ENCODE results near the gene RRP36.
"Not testable (repeated sequence)": the region's sequence is repeated elsewhere in the genome, so short reads cannot be mapped to it uniquely, and the experiment has no call there.

Gene RRP36

DNA sequence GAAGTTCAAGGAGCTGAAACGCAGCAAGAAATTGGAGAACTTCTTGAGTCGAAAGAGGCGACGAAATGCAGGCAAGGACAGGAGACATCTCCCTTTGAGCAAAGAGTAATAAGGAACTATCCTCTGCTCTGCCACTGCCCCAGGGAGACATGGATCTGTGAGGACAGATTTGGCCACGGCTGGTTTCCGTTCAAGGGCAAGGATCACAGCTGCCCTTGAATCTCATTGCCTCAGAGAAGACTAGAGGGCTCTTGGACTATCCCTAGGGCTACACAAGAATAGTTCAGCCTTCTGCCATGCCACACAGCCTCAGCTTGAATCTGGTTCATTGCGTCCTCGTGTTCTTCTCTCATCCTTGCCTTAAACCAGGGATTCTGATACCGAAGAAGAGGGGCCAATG, 7.7 kb downstream of the RRP36 start:
- H3K36me3 ChIP-seq (ENCODE audit: insufficient read depth, low read depth, low read length) = peaks cover 84% of the 10 kb centered on the region

DNA sequence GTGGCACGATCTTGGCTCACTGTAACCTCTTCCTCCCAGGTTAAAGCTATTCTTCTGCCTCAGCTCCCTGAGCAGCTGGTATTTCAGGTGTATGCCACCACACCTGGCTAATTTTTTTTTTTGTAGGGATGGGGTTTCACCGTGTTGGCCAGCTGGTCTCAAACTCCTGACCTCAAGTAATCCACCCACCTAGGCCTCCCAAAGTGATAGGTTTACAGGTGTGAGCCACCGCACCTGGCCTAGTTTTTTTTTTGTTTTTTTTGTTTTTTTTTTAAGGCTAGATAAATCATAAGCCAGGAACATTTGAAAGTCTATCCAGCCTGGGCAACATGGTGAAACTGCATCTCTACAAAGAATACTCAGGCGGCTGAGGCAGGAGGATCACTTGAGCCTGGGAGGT, 10.9 kb downstream of the RRP36 start:
- H3K4me3 ChIP-seq (ENCODE audit: low read length) = no peak overlapping the region
- H3K27ac ChIP-seq (ENCODE audit: low read length) = no peak overlapping the region
- no peaks in the 10 kb centered on the region for H3K27me3 ChIP-seq (ENCODE audit: insufficient read depth, low read length)
- no peaks in the 10 kb centered on the region for H3K4me1 ChIP-seq (ENCODE audit: insufficient read depth, low read length)
- peaks cover 75% of the 10 kb centered on the region for H3K36me3 ChIP-seq (ENCODE audit: insufficient read depth, low read depth, low read length)
- no peak overlapping the region for H3K9ac ChIP-seq (ENCODE audit: low read depth, low read length)
- H3K9me3 ChIP-seq (ENCODE audit: insufficient read depth, low read depth, low read length) = no peaks in the 10 kb centered on the region

More for the DNA sequence above, 7.7 kb downstream of the RRP36 start:
- no peaks in the 10 kb centered on the region for H3K4me1 ChIP-seq (ENCODE audit: insufficient read depth, low read length)
- H3K9me3 ChIP-seq (ENCODE audit: insufficient read depth, low read depth, low read length) = no peaks in the 10 kb centered on the region
- H3K4me3 ChIP-seq (ENCODE audit: low read length) = no peak overlapping the region
- H3K9ac ChIP-seq (ENCODE audit: low read depth, low read length) = no peak overlapping the region
- no peak overlapping the region for H3K27ac ChIP-seq (ENCODE audit: low read length)
- no peaks in the 10 kb centered on the region for H3K27me3 ChIP-seq (ENCODE audit: insufficient read depth, low read length)

DNA sequence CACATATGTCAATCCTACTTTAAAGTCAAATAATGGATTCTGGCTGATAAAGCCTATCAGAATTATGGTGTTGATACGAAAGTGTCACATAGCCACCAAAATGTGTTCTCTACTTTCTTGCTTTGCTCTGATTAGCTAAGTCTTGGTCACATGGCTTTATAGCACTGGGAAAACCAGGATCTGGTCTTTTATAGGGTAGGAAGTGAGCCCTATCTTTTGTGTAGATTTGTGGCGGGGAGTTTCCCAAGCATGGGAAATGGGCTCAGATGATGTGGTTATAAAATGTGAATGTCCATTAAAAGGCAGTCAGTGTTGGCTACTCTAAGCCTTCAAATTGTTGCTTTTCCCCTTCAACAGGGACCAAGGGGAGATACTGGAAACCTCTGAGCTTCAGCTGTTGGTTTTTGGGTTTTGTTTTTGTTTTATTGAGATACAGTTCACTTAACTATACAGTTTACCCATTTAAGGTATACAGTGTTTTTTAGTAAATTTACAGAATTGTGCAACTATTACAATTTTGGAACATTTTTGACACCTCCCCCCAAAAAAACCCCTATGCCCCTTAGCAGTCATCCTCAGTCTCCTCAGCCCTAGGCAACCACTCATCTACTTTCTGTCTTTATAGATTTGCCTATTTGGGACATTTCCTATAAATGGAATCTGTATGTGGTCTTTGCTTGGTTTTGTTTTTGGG, 12.2 kb downstream of the RRP36 start:
- no peaks in the 10 kb centered on the region for H3K4me1 ChIP-seq (ENCODE audit: insufficient read depth, low read length)
- H3K4me3 ChIP-seq (ENCODE audit: low read length) = no peak overlapping the region
- H3K9ac ChIP-seq (ENCODE audit: low read depth, low read length) = no peak overlapping the region
- H3K27ac ChIP-seq (ENCODE audit: low read length) = no peak overlapping the region
- peaks cover 75% of the 10 kb centered on the region for H3K36me3 ChIP-seq (ENCODE audit: insufficient read depth, low read depth, low read length)
- H3K27me3 ChIP-seq (ENCODE audit: insufficient read depth, low read length) = no peaks in the 10 kb centered on the region
- H3K9me3 ChIP-seq (ENCODE audit: insufficient read depth, low read depth, low read length) = no peaks in the 10 kb centered on the region

DNA sequence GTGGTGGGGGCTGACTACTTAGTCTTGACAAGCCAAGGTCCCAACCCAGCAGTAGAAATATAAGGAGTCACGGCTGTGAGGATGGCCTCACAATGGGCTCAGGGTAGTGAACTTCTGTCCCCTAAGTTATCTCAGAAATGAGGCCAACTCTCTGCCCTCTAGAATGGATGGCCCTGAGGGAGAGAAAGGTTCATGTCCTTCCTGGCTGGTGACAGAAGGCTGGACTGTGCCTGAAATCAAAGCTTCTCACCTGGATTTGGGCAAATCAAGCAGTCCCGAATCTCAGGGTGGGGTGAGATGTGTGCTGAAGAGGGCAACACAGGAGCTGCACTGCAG, 12.7 kb downstream of the RRP36 start:
- Histone ChIP-seq H3K4me3 (ENCODE audit: low read length) (no peak overlapping the region), H3K4me1 (ENCODE audit: insufficient read depth, low read length) (no peaks in the 10 kb centered on the region), H3K27ac (ENCODE audit: low read length) (no peak overlapping the region), H3K9me3 (ENCODE audit: insufficient read depth, low read depth, low read length) (no peaks in the 10 kb centered on the region), H3K27me3 (ENCODE audit: insufficient read depth, low read length) (no peaks in the 10 kb centered on the region), H3K36me3 (ENCODE audit: insufficient read depth, low read depth, low read length) (peaks cover 75% of the 10 kb centered on the region), H3K9ac (ENCODE audit: low read depth, low read length) (no peak overlapping the region)

DNA sequence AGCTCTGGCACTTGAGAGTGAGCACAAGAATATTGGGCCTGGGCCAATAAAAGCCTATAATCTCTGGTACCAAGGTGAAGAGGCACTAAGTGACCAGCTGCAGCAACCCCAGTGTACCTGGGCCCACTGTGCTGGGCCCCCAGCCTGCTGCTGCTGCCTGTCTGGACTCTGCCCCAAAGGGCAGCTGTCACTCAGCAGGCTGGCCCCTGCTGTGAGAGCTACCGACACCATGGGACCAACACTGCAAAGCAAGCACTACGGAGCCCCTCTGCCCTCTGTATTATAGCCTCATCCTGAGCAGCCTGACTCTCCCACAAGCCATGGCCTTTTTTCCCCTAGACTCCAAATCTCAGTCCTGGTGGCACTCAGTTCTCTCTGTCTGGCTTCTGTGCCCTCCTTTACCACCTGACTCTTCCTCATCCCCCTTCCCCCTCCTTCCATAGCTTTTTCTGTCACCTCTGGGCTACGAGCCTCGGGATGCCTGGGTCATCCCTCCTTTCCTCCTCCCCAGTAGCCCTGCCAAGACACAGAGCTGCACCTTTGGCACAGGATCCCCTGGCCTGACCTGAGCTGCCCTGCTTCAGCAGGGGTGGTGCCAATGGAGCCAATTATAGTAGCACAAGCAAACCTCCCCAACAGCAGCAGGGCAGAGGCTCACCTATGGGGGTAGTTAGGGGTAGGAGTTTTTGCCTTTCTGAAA, 14.2 kb downstream of the RRP36 start:
- peaks cover 67% of the 10 kb centered on the region for H3K36me3 ChIP-seq (ENCODE audit: insufficient read depth, low read depth, low read length)
- H3K9me3 ChIP-seq (ENCODE audit: insufficient read depth, low read depth, low read length) = no peaks in the 10 kb centered on the region
- no peak overlapping the region for H3K27ac ChIP-seq (ENCODE audit: low read length)
- H3K9ac ChIP-seq (ENCODE audit: low read depth, low read length) = no peak overlapping the region
- H3K4me3 ChIP-seq (ENCODE audit: low read length) = no peak overlapping the region
- no peaks in the 10 kb centered on the region for H3K4me1 ChIP-seq (ENCODE audit: insufficient read depth, low read length)
- no peaks in the 10 kb centered on the region for H3K27me3 ChIP-seq (ENCODE audit: insufficient read depth, low read length)

DNA sequence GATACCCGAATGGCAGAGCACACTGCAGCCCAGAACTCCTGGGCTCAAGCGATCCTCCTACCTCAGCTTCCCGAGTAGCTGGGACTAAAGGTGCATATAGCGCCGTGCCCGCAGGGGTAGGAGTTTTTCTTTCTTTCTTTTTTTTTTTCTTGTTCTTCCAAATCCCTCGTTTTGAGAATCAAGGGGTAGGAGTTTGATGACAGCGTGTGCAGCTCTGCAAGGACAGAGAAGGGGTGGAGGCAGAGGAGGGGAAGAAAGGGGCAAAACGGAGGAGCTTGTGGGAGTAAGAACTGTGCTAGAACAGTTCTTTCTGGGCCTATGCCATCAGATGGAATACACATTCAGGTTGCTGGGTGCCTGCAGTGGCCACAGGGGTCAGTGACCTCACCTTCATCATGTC, 15.3 kb downstream of the RRP36 start:
- no peaks in the 10 kb centered on the region for H3K9me3 ChIP-seq (ENCODE audit: insufficient read depth, low read depth, low read length)
- peaks cover 69% of the 10 kb centered on the region for H3K36me3 ChIP-seq (ENCODE audit: insufficient read depth, low read depth, low read length)
- H3K4me1 ChIP-seq (ENCODE audit: insufficient read depth, low read length) = no peaks in the 10 kb centered on the region
- H3K4me3 ChIP-seq (ENCODE audit: low read length) = no peak overlapping the region
- no peak overlapping the region for H3K9ac ChIP-seq (ENCODE audit: low read depth, low read length)
- no peak overlapping the region for H3K27ac ChIP-seq (ENCODE audit: low read length)
- H3K27me3 ChIP-seq (ENCODE audit: insufficient read depth, low read length) = no peaks in the 10 kb centered on the region

DNA sequence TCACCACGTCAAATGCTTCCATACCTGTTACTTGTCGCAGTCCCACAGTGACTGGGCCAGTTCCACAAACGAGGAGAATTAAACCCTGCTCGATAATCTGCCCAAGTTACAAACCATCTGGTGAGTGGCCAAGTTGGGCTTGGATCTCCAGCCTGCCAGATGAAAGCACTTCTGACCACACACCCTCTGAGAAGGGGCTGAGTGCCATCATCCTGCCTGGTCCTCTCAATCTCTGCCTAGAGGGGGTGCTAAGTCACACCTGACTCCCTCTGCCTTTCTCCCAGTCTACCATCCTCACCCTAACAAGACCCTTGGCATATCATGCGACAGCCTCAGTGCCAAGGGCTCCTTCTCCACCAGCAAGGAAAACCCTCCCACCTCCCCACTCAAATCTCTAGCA, 15.8 kb downstream of the RRP36 start:
- no peak overlapping the region for H3K9ac ChIP-seq (ENCODE audit: low read depth, low read length)
- no peaks in the 10 kb centered on the region for H3K4me1 ChIP-seq (ENCODE audit: insufficient read depth, low read length)
- H3K36me3 ChIP-seq (ENCODE audit: insufficient read depth, low read depth, low read length) = peaks cover 64% of the 10 kb centered on the region
- H3K4me3 ChIP-seq (ENCODE audit: low read length) = no peak overlapping the region
- no peak overlapping the region for H3K27ac ChIP-seq (ENCODE audit: low read length)
- H3K9me3 ChIP-seq (ENCODE audit: insufficient read depth, low read depth, low read length) = no peaks in the 10 kb centered on the region
- no peaks in the 10 kb centered on the region for H3K27me3 ChIP-seq (ENCODE audit: insufficient read depth, low read length)

DNA sequence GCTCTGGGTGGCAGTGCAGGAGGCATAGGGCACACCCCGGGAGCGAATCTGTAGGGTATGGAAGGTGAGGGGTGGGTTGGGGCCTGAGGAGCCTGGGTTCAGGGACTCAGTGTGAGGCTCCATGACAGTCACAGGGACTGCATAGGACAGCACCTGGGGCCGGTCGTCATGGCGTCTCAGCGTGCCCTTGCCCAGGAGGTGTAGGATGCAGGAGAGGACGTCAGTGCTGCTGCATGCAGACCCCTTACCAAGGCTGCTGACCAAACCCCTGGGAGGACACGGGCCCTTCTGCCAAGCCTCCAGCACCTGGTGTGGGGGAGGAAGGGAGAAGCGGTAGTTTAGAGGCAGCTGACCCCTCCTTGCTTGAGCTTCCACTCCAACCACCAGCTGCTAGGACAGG, 16.3 kb downstream of the RRP36 start:
- no peak overlapping the region for H3K27ac ChIP-seq (ENCODE audit: low read length)
- H3K4me3 ChIP-seq (ENCODE audit: low read length) = no peak overlapping the region
- no peaks in the 10 kb centered on the region for H3K9me3 ChIP-seq (ENCODE audit: insufficient read depth, low read depth, low read length)
- no peak overlapping the region for H3K9ac ChIP-seq (ENCODE audit: low read depth, low read length)
- peaks cover 62% of the 10 kb centered on the region for H3K36me3 ChIP-seq (ENCODE audit: insufficient read depth, low read depth, low read length)
- H3K27me3 ChIP-seq (ENCODE audit: insufficient read depth, low read length) = no peaks in the 10 kb centered on the region
- H3K4me1 ChIP-seq (ENCODE audit: insufficient read depth, low read length) = no peaks in the 10 kb centered on the region

DNA sequence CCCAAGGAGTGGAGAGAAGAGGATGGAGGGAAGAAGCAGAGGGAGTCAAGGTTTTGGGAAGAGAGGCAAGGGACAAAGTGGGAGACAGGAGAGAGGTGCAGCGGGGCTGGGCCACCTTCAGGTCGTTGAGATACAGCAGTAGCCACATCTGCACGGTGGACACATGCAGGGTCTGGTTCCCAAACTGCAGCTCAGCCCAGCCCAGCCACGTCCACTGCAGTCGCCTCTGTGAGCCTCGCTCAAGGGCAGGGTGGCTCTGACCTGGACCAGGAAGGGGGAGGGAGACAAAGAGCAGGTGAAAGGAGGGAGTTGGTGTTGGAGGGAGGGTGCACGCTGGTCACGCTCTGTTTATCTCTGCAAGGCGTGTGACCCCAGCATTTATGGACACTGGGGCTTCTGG, 17.3 kb downstream of the RRP36 start:
- Histone ChIP-seq H3K36me3 (ENCODE audit: insufficient read depth, low read depth, low read length) (peaks cover 64% of the 10 kb centered on the region), H3K27me3 (ENCODE audit: insufficient read depth, low read length) (no peaks in the 10 kb centered on the region), H3K4me3 (ENCODE audit: low read length) (no peak overlapping the region), H3K27ac (ENCODE audit: low read length) (no peak overlapping the region), H3K9me3 (ENCODE audit: insufficient read depth, low read depth, low read length) (no peaks in the 10 kb centered on the region), H3K4me1 (ENCODE audit: insufficient read depth, low read length) (no peaks in the 10 kb centered on the region), H3K9ac (ENCODE audit: low read depth, low read length) (no peak overlapping the region)

DNA sequence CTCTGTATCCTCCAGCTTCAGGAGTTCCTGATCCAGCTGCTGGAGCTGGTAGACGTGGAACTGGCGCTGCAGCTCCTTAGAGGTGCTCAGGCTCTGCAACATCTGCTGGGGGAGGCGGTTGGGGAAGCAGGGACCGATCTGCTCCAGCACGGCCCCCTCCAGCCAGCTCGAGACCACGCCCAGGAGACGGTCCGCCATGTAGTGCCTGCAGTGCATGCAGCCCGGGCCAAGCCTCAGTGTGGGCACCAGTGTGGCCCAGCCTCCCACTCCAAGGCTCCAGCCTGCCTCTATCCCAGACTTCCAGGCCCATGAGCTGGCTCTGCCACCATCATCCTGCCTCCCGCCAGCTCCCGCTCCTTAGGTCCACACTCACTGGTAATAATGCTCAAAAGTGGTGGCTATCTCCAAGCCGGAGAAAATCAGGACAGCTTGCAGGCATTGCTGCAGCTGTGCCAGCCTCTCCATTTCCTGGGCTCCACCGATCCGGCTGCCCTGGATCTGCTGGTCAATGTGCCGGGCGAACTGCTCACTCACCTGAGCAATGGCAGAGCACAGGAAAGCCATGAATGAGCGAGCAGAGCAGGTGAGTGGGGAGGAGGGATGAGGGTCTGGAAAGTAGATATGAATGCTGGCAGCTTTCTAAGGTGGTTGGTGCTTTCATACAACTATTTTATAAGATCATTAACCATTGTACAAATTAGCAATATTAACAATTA, 19.3 kb downstream of the RRP36 start:
- Histone ChIP-seq H3K4me3 (ENCODE audit: low read length) (no peak overlapping the region), H3K36me3 (ENCODE audit: insufficient read depth, low read depth, low read length) (peaks cover 63% of the 10 kb centered on the region), H3K27ac (ENCODE audit: low read length) (no peak overlapping the region), H3K4me1 (ENCODE audit: insufficient read depth, low read length) (no peaks in the 10 kb centered on the region), H3K27me3 (ENCODE audit: insufficient read depth, low read length) (no peaks in the 10 kb centered on the region), H3K9ac (ENCODE audit: low read depth, low read length) (no peak overlapping the region), H3K9me3 (ENCODE audit: insufficient read depth, low read depth, low read length) (no peaks in the 10 kb centered on the region)

DNA sequence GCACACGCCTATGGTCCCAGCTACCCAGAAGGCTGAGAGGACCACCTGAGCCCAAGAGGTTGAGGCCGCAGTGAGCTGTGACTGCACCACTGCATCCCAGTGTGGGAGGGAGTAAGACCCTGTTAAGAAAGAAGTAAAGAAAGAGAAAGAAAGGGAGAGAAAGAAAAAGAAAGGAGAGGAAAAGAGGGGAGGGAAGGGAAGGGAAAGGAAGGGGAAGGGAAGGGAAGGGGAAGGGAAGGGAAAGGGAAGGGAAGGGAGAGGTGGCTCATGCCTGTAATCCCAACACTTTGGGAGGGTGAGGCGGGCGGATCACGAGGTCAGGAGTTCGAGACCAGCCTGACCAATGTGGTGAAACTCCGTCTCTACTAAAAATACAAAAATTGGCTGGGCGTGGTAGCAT, 20.1 kb downstream of the RRP36 start:
- H3K4me1 ChIP-seq (ENCODE audit: insufficient read depth, low read length); H3K9ac ChIP-seq (ENCODE audit: low read depth, low read length); H3K4me3 ChIP-seq (ENCODE audit: low read length); H3K27ac ChIP-seq (ENCODE audit: low read length); H3K27me3 ChIP-seq (ENCODE audit: insufficient read depth, low read length); H3K9me3 ChIP-seq (ENCODE audit: insufficient read depth, low read depth, low read length): not testable (repeated sequence)
- H3K36me3 ChIP-seq (ENCODE audit: insufficient read depth, low read depth, low read length) = peaks cover 66% of the 10 kb centered on the region

DNA sequence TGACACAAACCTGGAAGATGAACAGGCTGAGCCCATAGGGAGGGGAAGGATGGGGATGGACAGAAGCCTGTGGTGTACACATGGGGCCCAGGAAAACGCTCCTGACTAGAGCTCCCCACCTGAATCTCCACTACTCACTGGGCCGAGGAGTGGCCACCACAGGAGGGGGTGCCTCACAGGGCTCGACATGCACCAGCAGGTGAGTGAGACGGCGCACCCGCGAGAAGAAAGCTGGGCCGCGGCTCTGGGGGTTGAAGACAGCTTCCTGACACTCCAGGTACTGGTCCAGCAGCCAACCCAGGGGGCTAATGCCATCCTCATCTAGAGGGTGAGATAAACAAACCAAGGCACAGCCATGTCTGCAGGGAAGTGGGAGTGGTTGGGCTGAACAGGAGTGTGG, 21.9 kb downstream of the RRP36 start:
- Histone ChIP-seq H3K36me3 (ENCODE audit: insufficient read depth, low read depth, low read length) (peaks cover 63% of the 10 kb centered on the region), H3K27me3 (ENCODE audit: insufficient read depth, low read length) (no peaks in the 10 kb centered on the region), H3K27ac (ENCODE audit: low read length) (no peak overlapping the region), H3K4me3 (ENCODE audit: low read length) (no peak overlapping the region), H3K4me1 (ENCODE audit: insufficient read depth, low read length) (no peaks in the 10 kb centered on the region), H3K9me3 (ENCODE audit: insufficient read depth, low read depth, low read length) (no peaks in the 10 kb centered on the region), H3K9ac (ENCODE audit: low read depth, low read length) (no peak overlapping the region)

Data from iPS-20b (cell line).